ENCODE results near the gene SEC23B.
"Not testable (repeated sequence)": the region's sequence is repeated elsewhere in the genome, so short reads cannot be mapped to it uniquely, and the experiment has no call there.

The SEC23B gene

GRCh38 chr20:18507218-18508191, at the start of gene SEC23B:
SEC23B (plus strand) TSS chr20:18507940; CDS start chr20:18510836, 2,896 bp downstream.
- peak; percentile 98 to 99 for DNase-seq

- DNase-seq, result no peak
These were observed 42.1 kb upstream of the SEC23B start for GRCh38 chr20:18465536-18466200.

- no peak for DNase-seq
These were observed 41.2 kb upstream of the SEC23B start for GRCh38 chr20:18466574-18466893.

DNA sequence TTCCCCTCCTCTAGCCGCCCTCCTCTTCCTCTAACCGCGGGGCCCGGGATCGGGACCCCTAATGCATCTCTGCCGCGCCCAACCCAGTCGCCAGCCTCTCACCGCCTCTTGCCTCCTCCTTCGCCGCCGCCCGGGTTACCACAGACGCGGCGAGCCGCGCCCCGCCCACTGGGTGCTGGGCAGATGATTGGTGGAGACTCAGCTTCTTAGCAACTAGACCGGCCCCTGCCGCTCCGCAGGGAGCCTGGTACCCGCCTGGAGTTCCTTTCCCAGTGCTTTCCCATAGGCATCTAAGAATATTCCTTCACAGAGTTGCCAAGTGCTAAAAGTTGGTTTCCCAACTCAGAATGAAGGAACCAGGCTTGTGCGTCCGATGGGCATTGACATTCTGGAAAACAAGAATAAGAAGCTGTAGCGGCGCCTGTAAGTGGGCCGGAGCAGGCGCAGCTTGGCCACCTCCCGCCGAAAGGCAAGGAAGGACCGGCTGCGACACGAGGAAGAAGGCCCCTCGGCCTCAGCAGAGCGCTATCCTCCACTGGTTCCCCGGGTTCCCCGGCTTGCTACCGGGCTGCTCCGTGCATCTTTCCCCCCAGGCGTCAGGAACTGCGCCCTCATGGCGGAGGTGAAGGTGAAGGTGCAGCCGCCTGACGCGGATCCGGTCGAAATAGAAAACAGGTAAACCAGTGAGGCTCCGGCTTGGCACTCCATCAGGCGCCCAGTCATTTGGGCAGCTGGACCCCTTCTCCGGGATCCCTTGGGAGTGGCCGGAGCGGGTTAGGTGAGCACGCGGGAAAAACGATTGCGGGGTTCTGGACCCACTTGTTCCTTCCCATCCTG, 40.6 kb upstream of the SEC23B start, which contains the start of the genes DZANK1 and POLR3F:
TSS of gene DZANK1 (minus strand) at position 137 of the 837 bp plus-strand sequence. CDS start 1,672 bp downstream, outside the sequence.
TSS of gene POLR3F (plus strand) at position 497 of the 837 bp plus-strand sequence. CDS start at position 614, 117 bp downstream.
- DNase-seq, result peak; percentile 96

DNA sequence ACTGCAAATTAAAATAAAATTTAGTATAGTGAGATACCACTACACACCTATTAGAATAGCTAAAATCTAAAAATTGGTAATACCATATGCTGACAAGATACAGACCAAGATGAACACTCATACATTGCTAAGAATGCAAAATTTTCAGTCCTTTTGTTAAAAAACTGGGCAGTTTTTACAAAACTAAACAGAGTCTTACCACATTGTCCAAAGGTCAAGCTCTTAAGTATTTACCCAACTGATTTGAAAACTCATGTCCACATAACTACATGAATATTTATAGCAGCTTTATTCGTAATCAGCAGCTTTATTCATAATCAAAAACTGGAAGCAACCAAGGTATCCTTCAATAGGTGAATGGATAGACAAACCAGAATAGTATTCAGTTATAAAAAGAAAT, 30.5 kb upstream of the SEC23B start:
- no peak for DNase-seq

DNA sequence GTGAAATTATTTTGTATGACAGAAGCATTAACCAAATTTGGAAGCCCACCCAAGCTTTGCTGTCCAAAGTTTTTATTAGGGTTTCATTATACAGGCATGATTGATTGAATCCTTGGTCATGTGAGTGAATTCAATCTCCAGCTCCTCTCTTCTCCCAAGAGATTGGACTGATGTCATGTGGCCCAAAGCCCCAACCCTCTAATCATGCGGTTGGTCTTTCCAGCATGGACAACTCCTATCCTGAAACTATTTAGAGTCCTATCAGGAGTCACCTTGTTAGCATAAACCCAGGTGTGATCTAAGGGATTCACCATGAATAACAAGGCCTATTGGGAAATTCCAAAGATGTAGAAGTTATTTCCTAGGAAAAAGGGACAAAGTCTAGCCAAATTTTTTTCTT, 29.9 kb upstream of the SEC23B start:
- no peak for DNase-seq

DNA sequence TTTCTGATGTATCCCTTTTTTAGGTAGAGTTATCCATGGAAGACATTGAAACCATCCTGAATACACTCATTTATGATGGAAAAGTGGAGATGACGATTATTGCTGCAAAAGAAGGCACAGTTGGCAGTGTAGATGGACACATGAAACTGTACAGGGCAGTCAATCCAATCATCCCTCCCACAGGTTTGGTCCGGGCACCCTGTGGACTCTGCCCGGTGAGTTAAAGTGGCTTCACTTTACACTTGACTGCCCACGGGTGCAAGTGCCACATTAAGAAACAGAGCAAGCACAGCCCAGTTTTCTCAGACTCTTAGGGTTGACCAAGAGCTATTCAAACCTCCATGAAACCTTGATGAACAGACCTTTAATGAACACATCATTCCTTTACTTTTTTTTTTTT, 26.1 kb upstream of the SEC23B start:
- DNase-seq, result no peak

DNA sequence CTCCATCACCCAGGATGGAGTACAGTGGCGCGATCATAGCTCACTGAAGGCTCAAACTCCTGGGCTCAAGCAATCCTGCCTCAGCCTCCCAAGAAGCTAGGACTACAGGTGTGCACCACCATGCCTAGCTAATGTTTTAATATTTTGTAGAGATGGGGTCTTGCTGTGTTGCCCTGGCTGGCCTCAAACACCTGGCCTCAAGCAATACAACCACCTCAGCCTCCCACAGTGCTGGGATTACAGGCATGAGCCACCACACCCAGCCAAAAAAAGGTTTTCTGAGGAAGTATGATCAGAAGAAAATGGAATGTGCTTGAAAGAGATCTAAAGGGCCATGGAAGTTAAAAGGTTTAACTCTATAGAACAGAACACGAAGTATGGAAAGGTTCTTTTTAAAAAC, 19.4 kb upstream of the SEC23B start:
- DNase-seq, result no peak

GRCh38 chr20:18496042-18496441, 11.7 kb upstream of the SEC23B start:
- DNase-seq, result no peak

- DNase-seq, result peak; percentile 84 to 88
These were observed 10.8 kb upstream of the SEC23B start, which contains the start of gene RBBP9 for GRCh38 chr20:18496740-18497592. RBBP9 (minus strand) TSS chr20:18497225; CDS start chr20:18497167, 58 bp downstream.

DNA sequence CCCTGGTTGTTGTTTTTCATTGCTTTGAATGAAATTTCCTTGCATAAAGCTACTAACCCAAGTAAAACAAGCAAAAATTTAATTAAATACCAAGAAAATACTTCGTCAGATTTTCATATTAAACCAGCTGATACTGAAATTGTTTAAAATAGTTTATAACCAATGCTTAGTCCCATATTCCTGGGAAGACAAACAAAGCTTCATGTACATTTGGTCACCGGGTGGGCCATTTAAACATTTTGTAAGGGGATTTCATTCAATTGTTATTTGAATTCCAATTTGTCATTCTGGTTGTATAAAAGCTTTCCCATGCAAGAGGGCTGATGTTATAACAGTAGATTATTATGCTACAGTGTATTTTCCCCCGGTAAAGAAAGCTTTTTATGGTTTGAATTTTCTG, 10.1 kb upstream of the SEC23B start:
- no peak for DNase-seq

GRCh38 chr20:18501672-18502071, 6.1 kb upstream of the SEC23B start:
- DNase-seq, result not testable (repeated sequence)

DNA sequence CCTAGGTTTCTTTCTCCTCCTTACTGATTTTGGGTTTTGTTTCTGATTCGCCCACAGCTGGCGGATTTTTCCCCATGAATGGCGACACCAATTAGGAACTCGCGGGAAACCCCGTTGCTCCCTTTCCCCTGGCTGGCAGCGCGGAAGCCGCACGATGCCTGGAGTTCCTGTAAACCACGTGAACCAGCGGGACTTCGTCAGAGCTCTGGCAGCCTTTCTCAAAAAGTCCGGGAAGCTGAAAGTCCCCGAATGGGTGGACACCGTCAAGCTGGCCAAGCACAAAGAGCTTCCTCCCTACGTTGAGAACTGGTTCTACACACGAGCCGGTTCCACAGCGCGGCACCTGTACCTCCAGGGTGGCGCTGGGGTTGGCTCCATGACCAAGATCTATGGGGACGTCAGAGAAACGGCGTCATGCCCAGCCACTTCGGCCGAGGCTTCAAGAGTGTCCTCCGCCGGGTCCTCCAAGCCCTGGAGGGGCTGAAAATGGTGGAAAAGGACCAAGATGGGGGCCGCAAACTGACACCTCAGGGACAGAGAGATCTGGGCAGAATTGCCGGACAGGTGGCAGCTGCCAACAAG, 3.2 kb upstream of the SEC23B start:
- no peak for DNase-seq

- peak; percentile 32 to 36 for DNase-seq
These were observed 996 bp upstream of the SEC23B start for GRCh38 chr20:18506744-18507143.

GRCh38 chr20:18511571-18511970, 3.8 kb downstream of the SEC23B start:
- DNase-seq, result no peak

- DNase-seq, result no peak
These were observed 5.5 kb downstream of the SEC23B start for GRCh38 chr20:18513208-18513607.

DNA sequence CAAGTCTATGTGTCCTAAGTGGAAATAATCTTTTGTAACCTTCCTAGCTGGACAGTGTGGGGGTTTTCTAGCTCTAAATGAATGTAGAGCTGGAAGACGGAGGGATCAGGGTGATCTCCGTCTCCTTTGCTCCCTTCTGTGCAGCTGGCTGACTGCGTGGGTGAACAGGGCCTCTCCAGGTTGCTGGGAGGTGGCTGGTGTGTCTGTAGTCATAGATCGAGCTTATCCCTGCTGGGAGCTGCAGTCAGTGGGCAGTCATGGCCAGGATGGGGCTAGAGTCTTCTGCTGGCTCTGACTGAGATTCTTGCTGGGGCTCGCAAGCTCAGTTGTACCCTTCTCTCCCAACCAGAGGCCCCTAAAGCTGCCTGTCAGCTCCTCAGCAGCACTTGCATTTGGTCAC, 6.4 kb downstream of the SEC23B start:
- no peak for DNase-seq

DNA sequence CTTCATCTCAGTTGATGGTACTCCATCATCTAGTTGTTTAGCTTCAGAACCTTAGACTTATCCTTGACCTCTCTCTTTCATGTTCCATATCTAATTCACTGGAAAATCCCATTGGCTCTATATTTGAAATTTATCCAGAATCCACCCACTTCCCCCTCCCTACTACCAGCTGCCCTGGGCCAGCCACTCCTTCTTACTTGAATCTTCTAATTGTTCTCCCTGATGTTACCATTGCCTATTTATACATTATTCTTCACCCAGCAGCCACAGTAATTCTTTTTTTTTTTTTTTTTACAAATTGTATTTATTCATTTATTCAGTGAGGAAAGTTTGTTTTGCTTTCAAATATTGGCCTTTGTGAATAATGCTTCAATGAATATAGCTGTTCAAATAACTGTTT, 8.2 kb downstream of the SEC23B start:
- DNase-seq, result no peak

DNA sequence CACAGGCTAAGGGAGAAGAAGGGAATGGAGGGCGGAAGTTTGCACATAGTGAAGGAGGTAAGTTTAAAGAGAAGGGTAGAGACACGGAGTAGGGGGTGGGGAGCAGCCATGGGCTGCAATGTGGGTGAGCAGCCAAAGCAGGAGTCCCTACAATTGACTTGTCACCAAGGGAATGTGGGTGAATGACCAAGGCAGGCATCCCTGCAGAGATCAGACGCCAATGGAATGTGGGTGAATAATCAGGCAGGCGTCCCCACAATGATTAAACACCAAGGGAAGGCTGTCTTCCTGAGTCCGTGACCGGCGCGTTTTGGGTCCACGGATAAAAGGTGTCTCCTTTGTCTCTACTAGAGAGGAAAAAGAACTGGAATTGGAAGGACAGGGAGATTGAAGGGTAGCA, 14.3 kb downstream of the SEC23B start:
- DNase-seq, result not testable (repeated sequence)

DNA sequence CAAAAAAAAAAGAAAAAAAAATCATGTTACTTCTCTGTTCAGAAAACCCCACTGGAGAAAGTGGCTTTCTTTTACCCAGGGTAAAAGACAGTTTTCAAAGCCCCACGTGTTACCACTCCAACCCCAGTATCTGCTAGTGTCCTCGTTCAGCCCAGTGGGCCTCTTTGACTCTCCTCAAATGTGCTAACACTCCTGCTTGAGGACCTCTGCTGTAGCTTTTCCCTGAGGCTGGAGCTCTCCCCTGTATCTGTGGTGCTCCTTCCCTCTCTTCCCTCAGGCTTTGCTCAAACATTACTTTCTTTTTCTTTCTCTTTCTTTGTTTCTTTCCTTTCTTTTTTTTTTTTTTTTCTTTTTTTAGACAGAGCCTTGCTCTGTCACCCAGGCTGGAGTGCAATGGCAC, 15.3 kb downstream of the SEC23B start:
- DNase-seq, result no peak

DNA sequence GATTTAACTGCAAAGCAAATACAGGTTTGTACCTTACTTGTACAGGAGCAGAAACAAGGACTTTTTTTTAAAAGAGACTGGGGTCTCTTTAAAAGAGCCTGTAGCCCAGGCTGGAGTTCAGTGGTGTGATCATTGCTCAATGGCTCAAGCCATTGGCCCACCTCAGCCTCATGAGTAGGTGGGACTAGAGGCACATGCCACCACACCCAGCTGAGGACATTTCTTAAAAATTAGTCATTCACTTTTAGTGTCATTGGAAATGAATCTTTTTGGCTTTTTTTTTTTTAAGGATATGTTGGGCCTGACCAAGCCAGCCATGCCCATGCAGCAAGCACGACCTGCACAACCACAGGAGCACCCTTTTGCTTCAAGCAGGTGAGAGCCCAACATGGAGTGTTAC, 16.9 kb downstream of the SEC23B start:
- DNase-seq, result no peak

Data from activated T-cell treated with anti-CD3 and anti-CD28 coated beads, Interleukin-2, amount 50 U/mL, for 48 hours (primary cell).